Calu3 (cell line): Measurements from ENCODE around the gene ABCC8. TPM values are rescaled to one million over a fixed set of nuclear protein-coding genes. Genes with fewer than 3 reads are reported as not detected.
"Not testable (repeated sequence)": the region's sequence is repeated elsewhere in the genome, so short reads cannot be mapped to it uniquely, and the experiment has no call there.

Experiments used
- BruUV-seq: library from RNA; stranded (reverse); fragments of 400-500 nt; replicated peaks from 2 replicates; lab custom pipeline; 2021; lab: Mats Ljungman, UMichigan
- CTCF ChIA-PET: fragments of 300-600 bp; sonication (Branson Sonifier 250); formaldehyde crosslinking; loops from one replicate; lab custom pipeline; 2022; ENCODE audit warnings: antibody characterized with exemption; lab: Charles Lee
- DNase-seq: peaks from one replicate; pipeline ENCODE4 v3.0.0; 2022
- H3K27ac Mint-ChIP-seq: one replicate; pipeline ENCODE4 v1.8.0; 2022; ENCODE audit warnings: mixed read lengths; ENCODE audit not compliant: unreplicated experiment
- H3K27me3 Mint-ChIP-seq: one replicate; pipeline ENCODE4 v1.8.0; 2022; ENCODE audit warnings: mixed read lengths; ENCODE audit not compliant: unreplicated experiment
- H3K36me3 Mint-ChIP-seq: one replicate; pipeline ENCODE4 v1.8.0; 2022; ENCODE audit warnings: mild to moderate bottlenecking, moderate library complexity, mixed read lengths; ENCODE audit not compliant: insufficient read depth, unreplicated experiment
- H3K4me1 Mint-ChIP-seq: one replicate; pipeline ENCODE4 v1.8.0; 2022; ENCODE audit warnings: mild to moderate bottlenecking, low read depth, mixed read lengths; ENCODE audit not compliant: unreplicated experiment
- H3K4me3 Mint-ChIP-seq: one replicate; pipeline ENCODE4 v1.8.0; 2022; ENCODE audit warnings: mild to moderate bottlenecking, low read depth, moderate library complexity, mixed read lengths; ENCODE audit not compliant: unreplicated experiment
- H3K9me3 Mint-ChIP-seq: one replicate; pipeline ENCODE4 v1.8.0; 2022; ENCODE audit warnings: low read depth, mixed read lengths; ENCODE audit not compliant: unreplicated experiment
- CTCF ChIP-seq: fragments of 200-600 bp; IDR thresholded peaks from one replicate; pipeline ENCODE4 v1.8.0; 2022; ENCODE audit warnings: antibody characterized with exemption; ENCODE audit not compliant: unreplicated experiment
- intact Hi-C: fragments of 100-400 bp; cut with micrococcal nuclease; formaldehyde crosslinking; loops from one replicate; pipeline ENCODE4 v1.10.0; 2022; ENCODE audit not compliant: unreplicated experiment
- total RNA-seq: library from RNA; stranded (reverse); gene quantifications from 2 replicates; pipeline ENCODE4 v1.2.3, GENCODE V29; 2022

The ABCC8 gene
- total RNA-seq, 1 experiment from 2014 or later: 0.76 TPM

- Mint-ChIP-seq H3K4me3 (no peak overlapping the region), H3K9me3 (no peaks in the 10 kb centered on the region), H3K36me3 (no peaks in the 10 kb centered on the region), H3K4me1 (no peaks in the 10 kb centered on the region), H3K27me3 (peaks cover 65% of the 10 kb centered on the region), H3K27ac (no peak overlapping the region)
- CTCF ChIA-PET: interaction anchor here (0.7 to 1.2 kb wide), 2 partner anchors 10 to 47 kb away, joined by 3 read pairs; no protein-coding TSS in a partner anchor
- no peak for TF ChIP-seq CTCF
- intact Hi-C loops: no loop called here
- no TSS peak for BruUV-seq
- no peak for DNase-seq
These were observed 46.0 kb downstream of the ABCC8 start for GRCh38 chr11:17430616-17431015.

- no peak overlapping the region for H3K27ac Mint-ChIP-seq
- H3K27me3 Mint-ChIP-seq: peaks cover 55% of the 10 kb centered on the region
- CTCF ChIA-PET: no interaction called here
- no TSS peak for BruUV-seq
- no peak overlapping the region for H3K4me3 Mint-ChIP-seq
- intact Hi-C loops: no loop called here
- peaks cover 4% of the 10 kb centered on the region for H3K4me1 Mint-ChIP-seq
- no peaks in the 10 kb centered on the region for H3K36me3 Mint-ChIP-seq
- TF ChIP-seq CTCF: no peak
- DNase-seq: no peak
- no peaks in the 10 kb centered on the region for H3K9me3 Mint-ChIP-seq
These were observed 47.7 kb downstream of the ABCC8 start for GRCh38 chr11:17428925-17429324.

- BruUV-seq: no TSS peak
- Mint-ChIP-seq H3K4me1 (peaks cover 10% of the 10 kb centered on the region), H3K9me3 (no peaks in the 10 kb centered on the region), H3K27me3 (peaks cover 55% of the 10 kb centered on the region), H3K36me3 (no peaks in the 10 kb centered on the region), H3K27ac (no peak overlapping the region), H3K4me3 (no peak overlapping the region)
- CTCF ChIA-PET: no interaction called here
- TF ChIP-seq CTCF: no peak
- intact Hi-C loops: no loop called here
- DNase-seq: no peak
These were observed 48.4 kb downstream of the ABCC8 start for GRCh38 chr11:17428261-17428660.

GRCh38 chr11:17426233-17426632 is 50.4 kb downstream of the ABCC8 start:
- CTCF ChIA-PET, H3K27ac Mint-ChIP-seq, H3K4me1 Mint-ChIP-seq: not testable (repeated sequence)

GRCh38 chr11:17423533-17424310 is 52.9 kb downstream of the ABCC8 start:
- H3K27ac Mint-ChIP-seq: no peak overlapping the region
- no peaks in the 10 kb centered on the region for H3K9me3 Mint-ChIP-seq
- H3K36me3 Mint-ChIP-seq: no peaks in the 10 kb centered on the region
- H3K27me3 Mint-ChIP-seq: peaks cover 66% of the 10 kb centered on the region
- peak; percentile 68 for DNase-seq
- CTCF ChIA-PET: interaction anchor here (0.6 to 1.3 kb wide), 4 partner anchors 12 to 156 kb away, joined by 3 to 9 read pairs (median 6); no protein-coding TSS in a partner anchor
- no TSS peak for BruUV-seq
- peaks cover 10% of the 10 kb centered on the region for H3K4me1 Mint-ChIP-seq
- intact Hi-C loops: no loop called here
- no peak for TF ChIP-seq CTCF
- H3K4me3 Mint-ChIP-seq: no peak overlapping the region

More at GRCh38 chr11:17426233-17426632, 50.4 kb downstream of the ABCC8 start:
- H3K9me3 Mint-ChIP-seq, DNase-seq, H3K36me3 Mint-ChIP-seq, intact Hi-C loops, BruUV-seq, H3K4me3 Mint-ChIP-seq: not testable (repeated sequence)
- peaks cover 62% of the 10 kb centered on the region for H3K27me3 Mint-ChIP-seq
